Retinal pigment epithelial cell (primary cell): Measurements from ENCODE around the gene ST3GAL3.

Experiments used
- DNase-seq: peaks from one replicate; pipeline ENCODE4 v3.0.0-alpha.2; 2010; ENCODE audit warnings: low read depth
- H3K4me3 ChIP-seq: 2 replicates; pipeline ENCODE4 v1.5.1; 2011; ENCODE audit warnings: mild to moderate bottlenecking, low read length, control low read depth, moderate library complexity
- CTCF ChIP-seq: conservative IDR thresholded peaks from 2 replicates; pipeline ENCODE4 v1.5.1; 2011; ENCODE audit warnings: low read depth, low read length, control low read depth, inconsistent platforms

Gene ST3GAL3

GRCh38 chr1:43931711-43932660, 224.7 kb downstream of the ST3GAL3 start:
- no peak overlapping the region for H3K4me3 ChIP-seq
- TF ChIP-seq CTCF: no peak
- DNase-seq: no peak

- peak overlapping the region; percentile 60 for H3K4me3 ChIP-seq
- no peak for TF ChIP-seq CTCF
- DNase-seq: no peak
Measured at GRCh38 chr1:43932786-43933385, 225.6 kb downstream of the ST3GAL3 start.

- no peak for TF ChIP-seq CTCF
- DNase-seq: no peak
- peak within 1 kb of the TSS; percentile 60 for H3K4me3 ChIP-seq
Measured at GRCh38 chr1:43933386-43934100, 226.2 kb downstream of the ST3GAL3 start, which contains the start of gene ARTN. ARTN (plus strand) TSS chr1:43933801; CDS start chr1:43935657, 1,856 bp downstream.

- H3K4me3 ChIP-seq: peak overlapping the region; percentile 60
- TF ChIP-seq CTCF: peak; percentile 94
- DNase-seq: no peak
Measured at GRCh38 chr1:43934101-43934985, 227.0 kb downstream of the ST3GAL3 start.

- no peak for DNase-seq
- no peak overlapping the region for H3K4me3 ChIP-seq
- TF ChIP-seq CTCF: no peak
Measured at GRCh38 chr1:43934986-43935324, 227.6 kb downstream of the ST3GAL3 start.

GRCh38 chr1:43935711-43936427, 228.5 kb downstream of the ST3GAL3 start:
- no peak for DNase-seq
- no peak overlapping the region for H3K4me3 ChIP-seq

More at GRCh38 chr1:43935711-43936427, 228.5 kb downstream of the ST3GAL3 start:
- no peak for TF ChIP-seq CTCF
